ENCODE data around the gene GRID2. TPM values are rescaled to one million over a fixed set of nuclear protein-coding genes. Genes with fewer than 3 reads are reported as not detected.

Gene GRID2
- total and polyA plus RNA-seq, 4 donors: under 0.01 to 0.02 TPM; not detected in 2

DNA sequence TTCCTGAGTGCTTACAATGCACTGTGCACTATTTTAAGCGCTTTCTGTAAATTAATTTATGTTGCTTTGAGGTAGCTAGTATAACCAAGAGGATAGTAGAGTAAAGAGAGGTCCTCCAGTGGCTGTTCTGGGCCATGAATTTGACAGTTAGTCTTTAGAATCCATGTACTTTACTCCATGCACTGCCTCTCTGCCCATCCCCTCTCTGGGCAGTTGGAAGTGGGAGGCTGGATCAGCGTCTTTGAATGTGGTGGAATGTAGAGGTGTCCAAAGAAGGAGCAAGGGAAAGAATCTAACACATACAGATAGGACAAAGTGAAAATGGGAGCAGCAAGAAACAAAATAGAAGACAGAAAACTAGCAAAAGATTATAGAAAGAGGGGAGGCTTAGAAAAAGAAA lies 712.6 kb downstream of the GRID2 start (continued):
- TF ChIP-seq, protein P1, sequence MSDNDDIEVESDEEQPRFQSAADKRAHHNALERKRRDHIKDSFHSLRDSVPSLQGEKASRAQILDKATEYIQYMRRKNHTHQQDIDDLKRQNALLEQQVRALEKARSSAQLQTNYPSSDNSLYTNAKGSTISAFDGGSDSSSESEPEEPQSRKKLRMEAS (IDR thresholded peaks at IDR 0.05): no peak
- TF ChIP-seq TAF1 (conservative IDR thresholded peaks at IDR 0.05): no peak
- TF ChIP-seq FOXA2 (IDR thresholded peaks at IDR 0.05): no peak

DNA sequence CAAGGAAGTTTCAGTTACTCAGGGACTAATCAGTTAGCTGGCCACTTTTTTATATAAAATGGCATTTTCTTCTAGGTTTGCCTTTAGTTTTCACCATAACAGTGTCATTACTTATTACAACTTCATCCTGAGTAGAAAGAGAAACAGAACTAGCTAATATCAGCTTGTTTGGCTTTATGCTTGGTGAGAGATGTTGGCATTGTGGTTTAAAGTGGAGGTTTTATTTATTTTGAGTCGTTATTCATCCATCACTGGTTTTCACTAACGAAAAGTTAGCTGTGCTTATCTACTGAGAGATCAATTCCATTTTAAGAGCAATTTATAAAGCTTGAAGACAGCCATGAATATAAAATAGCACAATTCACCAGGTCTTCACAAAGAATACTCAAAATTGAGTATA lies 714.5 kb downstream of the GRID2 start:
- TF ChIP-seq, protein P2, sequence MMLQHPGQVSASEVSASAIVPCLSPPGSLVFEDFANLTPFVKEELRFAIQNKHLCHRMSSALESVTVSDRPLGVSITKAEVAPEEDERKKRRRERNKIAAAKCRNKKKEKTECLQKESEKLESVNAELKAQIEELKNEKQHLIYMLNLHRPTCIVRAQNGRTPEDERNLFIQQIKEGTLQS (IDR thresholded peaks at IDR 0.05): no peak
- TF ChIP-seq, protein P3, sequence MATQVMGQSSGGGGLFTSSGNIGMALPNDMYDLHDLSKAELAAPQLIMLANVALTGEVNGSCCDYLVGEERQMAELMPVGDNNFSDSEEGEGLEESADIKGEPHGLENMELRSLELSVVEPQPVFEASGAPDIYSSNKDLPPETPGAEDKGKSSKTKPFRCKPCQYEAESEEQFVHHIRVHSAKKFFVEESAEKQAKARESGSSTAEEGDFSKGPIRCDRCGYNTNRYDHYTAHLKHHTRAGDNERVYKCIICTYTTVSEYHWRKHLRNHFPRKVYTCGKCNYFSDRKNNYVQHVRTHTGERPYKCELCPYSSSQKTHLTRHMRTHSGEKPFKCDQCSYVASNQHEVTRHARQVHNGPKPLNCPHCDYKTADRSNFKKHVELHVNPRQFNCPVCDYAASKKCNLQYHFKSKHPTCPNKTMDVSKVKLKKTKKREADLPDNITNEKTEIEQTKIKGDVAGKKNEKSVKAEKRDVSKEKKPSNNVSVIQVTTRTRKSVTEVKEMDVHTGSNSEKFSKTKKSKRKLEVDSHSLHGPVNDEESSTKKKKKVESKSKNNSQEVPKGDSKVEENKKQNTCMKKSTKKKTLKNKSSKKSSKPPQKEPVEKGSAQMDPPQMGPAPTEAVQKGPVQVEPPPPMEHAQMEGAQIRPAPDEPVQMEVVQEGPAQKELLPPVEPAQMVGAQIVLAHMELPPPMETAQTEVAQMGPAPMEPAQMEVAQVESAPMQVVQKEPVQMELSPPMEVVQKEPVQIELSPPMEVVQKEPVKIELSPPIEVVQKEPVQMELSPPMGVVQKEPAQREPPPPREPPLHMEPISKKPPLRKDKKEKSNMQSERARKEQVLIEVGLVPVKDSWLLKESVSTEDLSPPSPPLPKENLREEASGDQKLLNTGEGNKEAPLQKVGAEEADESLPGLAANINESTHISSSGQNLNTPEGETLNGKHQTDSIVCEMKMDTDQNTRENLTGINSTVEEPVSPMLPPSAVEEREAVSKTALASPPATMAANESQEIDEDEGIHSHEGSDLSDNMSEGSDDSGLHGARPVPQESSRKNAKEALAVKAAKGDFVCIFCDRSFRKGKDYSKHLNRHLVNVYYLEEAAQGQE (IDR thresholded peaks at IDR 0.05): no peak
- TF ChIP-seq, protein P4, sequence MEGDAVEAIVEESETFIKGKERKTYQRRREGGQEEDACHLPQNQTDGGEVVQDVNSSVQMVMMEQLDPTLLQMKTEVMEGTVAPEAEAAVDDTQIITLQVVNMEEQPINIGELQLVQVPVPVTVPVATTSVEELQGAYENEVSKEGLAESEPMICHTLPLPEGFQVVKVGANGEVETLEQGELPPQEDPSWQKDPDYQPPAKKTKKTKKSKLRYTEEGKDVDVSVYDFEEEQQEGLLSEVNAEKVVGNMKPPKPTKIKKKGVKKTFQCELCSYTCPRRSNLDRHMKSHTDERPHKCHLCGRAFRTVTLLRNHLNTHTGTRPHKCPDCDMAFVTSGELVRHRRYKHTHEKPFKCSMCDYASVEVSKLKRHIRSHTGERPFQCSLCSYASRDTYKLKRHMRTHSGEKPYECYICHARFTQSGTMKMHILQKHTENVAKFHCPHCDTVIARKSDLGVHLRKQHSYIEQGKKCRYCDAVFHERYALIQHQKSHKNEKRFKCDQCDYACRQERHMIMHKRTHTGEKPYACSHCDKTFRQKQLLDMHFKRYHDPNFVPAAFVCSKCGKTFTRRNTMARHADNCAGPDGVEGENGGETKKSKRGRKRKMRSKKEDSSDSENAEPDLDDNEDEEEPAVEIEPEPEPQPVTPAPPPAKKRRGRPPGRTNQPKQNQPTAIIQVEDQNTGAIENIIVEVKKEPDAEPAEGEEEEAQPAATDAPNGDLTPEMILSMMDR (IDR thresholded peaks at IDR 0.05; ENCODE audit: low read depth, low read length, missing input control): no peak
- TF ChIP-seq TAF1 (conservative IDR thresholded peaks at IDR 0.05): no peak
- TF ChIP-seq, protein P5, sequence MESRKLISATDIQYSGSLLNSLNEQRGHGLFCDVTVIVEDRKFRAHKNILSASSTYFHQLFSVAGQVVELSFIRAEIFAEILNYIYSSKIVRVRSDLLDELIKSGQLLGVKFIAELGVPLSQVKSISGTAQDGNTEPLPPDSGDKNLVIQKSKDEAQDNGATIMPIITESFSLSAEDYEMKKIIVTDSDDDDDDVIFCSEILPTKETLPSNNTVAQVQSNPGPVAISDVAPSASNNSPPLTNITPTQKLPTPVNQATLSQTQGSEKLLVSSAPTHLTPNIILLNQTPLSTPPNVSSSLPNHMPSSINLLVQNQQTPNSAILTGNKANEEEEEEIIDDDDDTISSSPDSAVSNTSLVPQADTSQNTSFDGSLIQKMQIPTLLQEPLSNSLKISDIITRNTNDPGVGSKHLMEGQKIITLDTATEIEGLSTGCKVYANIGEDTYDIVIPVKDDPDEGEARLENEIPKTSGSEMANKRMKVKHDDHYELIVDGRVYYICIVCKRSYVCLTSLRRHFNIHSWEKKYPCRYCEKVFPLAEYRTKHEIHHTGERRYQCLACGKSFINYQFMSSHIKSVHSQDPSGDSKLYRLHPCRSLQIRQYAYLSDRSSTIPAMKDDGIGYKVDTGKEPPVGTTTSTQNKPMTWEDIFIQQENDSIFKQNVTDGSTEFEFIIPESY (IDR thresholded peaks at IDR 0.05): no peak
- TF ChIP-seq GABPA (IDR thresholded peaks at IDR 0.05 in 1 of 2, conservative IDR thresholded peaks at IDR 0.05 in 1 of 2): no peak
- no peak for TF ChIP-seq FOXA1 (IDR thresholded peaks at IDR 0.05)
- TF ChIP-seq, protein P1 (IDR thresholded peaks at IDR 0.05): no peak
- no peak for TF ChIP-seq SP1 (IDR thresholded peaks at IDR 0.05)
- no peak for TF ChIP-seq HNF4G (IDR thresholded peaks at IDR 0.05)
- no peak for TF ChIP-seq RXRA (IDR thresholded peaks at IDR 0.05)
- TF ChIP-seq EGR1 (IDR thresholded peaks at IDR 0.05; ENCODE audit: low read depth in 2 of 2): no peak
- no peak for TF ChIP-seq FOXA2 (IDR thresholded peaks at IDR 0.05)
- no peak for TF ChIP-seq NR2F2 (IDR thresholded peaks at IDR 0.05)
- TF ChIP-seq YY1 (IDR thresholded peaks at IDR 0.05): no peak
- H3K36me3 ChIP-seq (ENCODE audit: control insufficient read depth in 4 of 4, insufficient read depth in 3 of 4, low read depth in 1 of 4, low read length in 3 of 4): no peaks in the 10 kb centered on the region
- H3K9me3 ChIP-seq (ENCODE audit: control insufficient read depth in 4 of 4, low read length in 3 of 4): no peaks in the 10 kb centered on the region
- H3K4me1 ChIP-seq (ENCODE audit: control insufficient read depth in 4 of 4, insufficient read depth in 4 of 4, low read length in 3 of 4): no peaks in the 10 kb centered on the region
- H3K4me3 ChIP-seq (ENCODE audit: low read depth in 1 of 3, low read length in 3 of 3): no peak overlapping the region
- 52% methylated on average over 2 of the region's 2 CpGs for WGBS
- H3K9ac ChIP-seq (ENCODE audit: low read depth in 1 of 2, low read length in 2 of 2): no peak overlapping the region
- no peak for DNase-seq (ENCODE audit: low spot score)
- no peak overlapping the region for H3K27ac ChIP-seq (ENCODE audit: low read depth in 1 of 2, low read length in 2 of 2)
- H3K27me3 ChIP-seq (ENCODE audit: control insufficient read depth in 4 of 4, insufficient read depth in 4 of 4, low read length in 3 of 4): no peaks in the 10 kb centered on the region

Measured in liver (tissue), 9 donors.